ENCODE measurements around the gene KIAA0930. TPM values are rescaled to one million over a fixed set of nuclear protein-coding genes. Genes with fewer than 3 reads are reported as not detected.
A peak's percentile ranks its signal among the peaks of the same experiment; 100 is the strongest.

KIAA0930 gene
- total and polyA plus RNA-seq, 10 donors: 32.6 to 93.1 (median 58.1) TPM

GRCh38 chr22:45265535-45265934 is 24.8 kb upstream of the KIAA0930 start:
- DNase-seq: no peak
- H3K36me3 ChIP-seq: no peaks in the 10 kb centered on the region
- no peaks in the 10 kb centered on the region for H3K9me3 ChIP-seq
- peaks cover 23 to 68% (median 55%) of the 10 kb centered on the region in 6 donors for H3K4me1 ChIP-seq
- H3K27ac ChIP-seq: no peak overlapping the region
- intact Hi-C loops (cut with DNase I; ENCODE audit: low total_unique reads): loop anchor here (5.0 kb wide), 1 partner anchor 287 kb away; no protein-coding TSS in a partner anchor
- no peak overlapping the region for H3K4me3 ChIP-seq
- WGBS, 5 donors: 51 to 67% (median 64%) methylated on average over 7 of the region's 7 CpGs
- TF ChIP-seq CTCF (IDR thresholded peaks at IDR 0.05 in 8 of 11, conservative IDR thresholded peaks at IDR 0.05 in 3 of 11) (no peak), POLR2AphosphoS5 (IDR thresholded peaks at IDR 0.05) (no peak), POLR2A (IDR thresholded peaks at IDR 0.05) (no peak)
- peaks cover 0 to 25% (median 0%) of the 10 kb centered on the region in 7 donors for H3K27me3 ChIP-seq (replicated peaks in 1 of 7)

- peak overlapping the region in 5 of 8 donors; percentile 45 to 67 (median 60) for H3K27ac ChIP-seq
- WGBS, 5 donors: 19 to 29% (median 21%) methylated on average over 15 to 17 of the region's 17 CpGs
- intact Hi-C loops (cut with DNase I; ENCODE audit: low total_unique reads): no loop called here
- DNase-seq: peak; percentile 90
- H3K27me3 ChIP-seq (replicated peaks in 1 of 7): peaks cover 0 to 12% (median 0%) of the 10 kb centered on the region in 7 donors
- TF ChIP-seq POLR2AphosphoS5 (IDR thresholded peaks at IDR 0.05): peak; percentile 35 to 77 (median 52)
- no peak for TF ChIP-seq POLR2A (IDR thresholded peaks at IDR 0.05)
- peak in 10 of 11 experiments; percentile 26 to 74 (median 64) for TF ChIP-seq CTCF (IDR thresholded peaks at IDR 0.05 in 8 of 11, conservative IDR thresholded peaks at IDR 0.05 in 3 of 11)
- no peaks in the 10 kb centered on the region for H3K9me3 ChIP-seq
- peaks cover 15 to 50% (median 38%) of the 10 kb centered on the region in 6 donors for H3K4me1 ChIP-seq
- no peaks in the 10 kb centered on the region for H3K36me3 ChIP-seq
- no peak overlapping the region for H3K4me3 ChIP-seq
These were observed 23.0 kb upstream of the KIAA0930 start for GRCh38 chr22:45263463-45264269.

GRCh38 chr22:45262931-45263462 is 22.3 kb upstream of the KIAA0930 start:
- Histone ChIP-seq H3K9me3 (no peaks in the 10 kb centered on the region), H3K4me1 (peaks cover 14 to 45% (median 34%) of the 10 kb centered on the region in 6 donors), H3K36me3 (no peaks in the 10 kb centered on the region), H3K4me3 (peak overlapping the region in 2 of 8 donors; percentile 9 to 42), H3K27me3 (replicated peaks in 1 of 7) (peaks cover 0 to 8% (median 0%) of the 10 kb centered on the region in 7 donors), H3K27ac (peak overlapping the region in 5 of 8 donors; percentile 45 to 67 (median 60))
- WGBS, 5 donors: 44 to 62% (median 59%) methylated on average over 14 of the region's 14 CpGs
- DNase-seq: peak; percentile 82
- no peak for TF ChIP-seq CTCF (IDR thresholded peaks at IDR 0.05 in 8 of 11, conservative IDR thresholded peaks at IDR 0.05 in 3 of 11)
- TF ChIP-seq POLR2AphosphoS5 (IDR thresholded peaks at IDR 0.05): peak; percentile 43 to 78 (median 64)
- TF ChIP-seq POLR2A (IDR thresholded peaks at IDR 0.05): no peak
- intact Hi-C loops (cut with DNase I; ENCODE audit: low total_unique reads): no loop called here

Data from spleen (tissue), 11 donors.